ENCODE results near the gene PFKFB4.
"Not testable (repeated sequence)": the region's sequence is repeated elsewhere in the genome, so short reads cannot be mapped to it uniquely, and the experiment has no call there.

Gene PFKFB4

GRCh38 chr3:48558493-48559134 is 2.0 kb upstream of the PFKFB4 start:
- DNase-seq: no peak

GRCh38 chr3:48555949-48556795 is 431 bp downstream of the PFKFB4 start:
- DNase-seq: no peak

GRCh38 chr3:48555231-48555948 is 1.2 kb downstream of the PFKFB4 start:
- no peak for DNase-seq

GRCh38 chr3:48553886-48554845 is 2.4 kb downstream of the PFKFB4 start:
- no peak for DNase-seq

- no peak for DNase-seq
Observed at GRCh38 chr3:48553361-48553760, 3.2 kb downstream of the PFKFB4 start.

GRCh38 chr3:48552111-48552951 is 4.3 kb downstream of the PFKFB4 start:
- no peak for DNase-seq

- DNase-seq: not testable (repeated sequence)
Observed at GRCh38 chr3:48551651-48552050, 5.0 kb downstream of the PFKFB4 start.

GRCh38 chr3:48548729-48549705 is 7.6 kb downstream of the PFKFB4 start:
- DNase-seq: peak; percentile 58

- no peak for DNase-seq
Observed at GRCh38 chr3:48548126-48548525, 8.5 kb downstream of the PFKFB4 start.

- DNase-seq: no peak
Observed at GRCh38 chr3:48546203-48546829, 10.3 kb downstream of the PFKFB4 start.

- DNase-seq: no peak
Observed at GRCh38 chr3:48544141-48544540, 12.5 kb downstream of the PFKFB4 start.

- no peak for DNase-seq
Observed at GRCh38 chr3:48543271-48543866, 13.2 kb downstream of the PFKFB4 start.

- no peak for DNase-seq
Observed at GRCh38 chr3:48538451-48538850, 18.2 kb downstream of the PFKFB4 start.

- no peak for DNase-seq
Observed at GRCh38 chr3:48536785-48537184, 19.8 kb downstream of the PFKFB4 start.

GRCh38 chr3:48536116-48536515 is 20.5 kb downstream of the PFKFB4 start:
- no peak for DNase-seq

GRCh38 chr3:48535578-48535977 is 21.0 kb downstream of the PFKFB4 start:
- DNase-seq: no peak

- no peak for DNase-seq
Observed at GRCh38 chr3:48532977-48533337, 23.6 kb downstream of the PFKFB4 start.

- no peak for DNase-seq
Observed at GRCh38 chr3:48532271-48532976, 24.2 kb downstream of the PFKFB4 start.

GRCh38 chr3:48530701-48531100 is 25.9 kb downstream of the PFKFB4 start:
- not testable (repeated sequence) for DNase-seq
